H1 (cell line): Measurements from ENCODE around the gene TNNC1. TPM values are rescaled to one million over a fixed set of nuclear protein-coding genes. Genes with fewer than 3 reads are reported as not detected.

ENCODE experiments used
- CTCF ChIA-PET: fragments of 300-600 bp; sonication (Branson Sonifier 250); formaldehyde crosslinking; loops from one replicate; lab custom pipeline; 2021; ENCODE audit not compliant: partially characterized antibody; lab: Charles Lee
- POLR2A ChIA-PET: fragments of 300-600 bp; sonication (Branson Sonifier 250); formaldehyde crosslinking; loops from one replicate; lab custom pipeline; 2021; ENCODE audit warnings: inconsistent platforms; ENCODE audit not compliant: partially characterized antibody; lab: Charles Lee
- DNase-seq, 2 experiments: peaks; one replicate each; pipeline versions ENCODE4 v3.0.0 to v3.0.0-alpha.2; 2010 to 2022; ENCODE audit warnings: low spot score in 2 of 2, low read depth in 1 of 2, mixed read lengths in 1 of 2
- FAIRE-seq: peaks from 2 replicates; lab custom pipeline; 2011; peaks lifted over from hg19 to GRCh38; lab: Jason Lieb, UNC
- H2AFZ ChIP-seq: 2 replicates; pipeline ENCODE4 v1.8.1; 2012; ENCODE audit warnings: low read length, inconsistent platforms
- H2AK5ac ChIP-seq: 2 replicates; pipeline ENCODE4 v1.6.1; 2013; ENCODE audit warnings: low read depth, low read length
- H2BK120ac ChIP-seq: replicated peaks from 2 replicates; pipeline ENCODE3; 2013; ENCODE audit warnings: low read depth, low read length, inconsistent platforms
- H2BK12ac ChIP-seq: 2 replicates; pipeline ENCODE4 v1.6.1; 2013; ENCODE audit warnings: low read depth, low read length
- H2BK15ac ChIP-seq: 2 replicates; pipeline ENCODE4 v1.6.1; 2013; ENCODE audit warnings: low read length
- H2BK20ac ChIP-seq: 2 replicates; pipeline ENCODE4 v1.6.1; 2013; ENCODE audit warnings: low read length
- H2BK5ac ChIP-seq: 2 replicates; pipeline ENCODE4 v1.6.1; 2013; ENCODE audit warnings: low read depth, low read length
- H3K14ac ChIP-seq: 2 replicates; pipeline ENCODE4 v1.6.1; 2013; ENCODE audit warnings: inconsistent platforms; ENCODE audit not compliant: insufficient read length
- H3K18ac ChIP-seq: 2 replicates; pipeline ENCODE4 v1.6.1; 2013; ENCODE audit warnings: low read length; ENCODE audit errors: extremely low read depth
- H3K23ac ChIP-seq: 2 replicates; pipeline ENCODE4 v1.6.1; 2013; ENCODE audit warnings: inconsistent platforms; ENCODE audit not compliant: insufficient read length
- H3K23me2 ChIP-seq: 2 replicates; pipeline ENCODE4 v1.6.1; 2013; ENCODE audit warnings: low read depth, low read length
- H3K27ac ChIP-seq: 2 replicates; pipeline ENCODE4 v1.6.1; 2011; ENCODE audit warnings: low read depth, low read length, inconsistent platforms
- H3K27me3 ChIP-seq, 4 experiments: replicated peaks in 1 of 4; 1 replicate in 1 of 4; 2 replicates in 3 of 4; pipeline versions ENCODE4 v1.6.1 to v1.8.1; 2011 to 2013; ENCODE audit warnings: low read length in 3 of 4, mild to moderate bottlenecking in 3 of 4, inconsistent platforms in 2 of 4, mixed read lengths in 2 of 4, moderate library complexity in 1 of 4; ENCODE audit not compliant: control insufficient read depth in 3 of 4, insufficient read depth in 3 of 4; ENCODE audit errors: extremely low read depth in 1 of 4
- H3K36me3 ChIP-seq, 4 experiments: 2 replicates each; pipeline versions ENCODE4 v1.6.1 to v1.8.1; 2011 to 2013; ENCODE audit warnings: mild to moderate bottlenecking in 4 of 4, low read length in 3 of 4, moderate library complexity in 2 of 4, control low read depth in 1 of 4, inconsistent platforms in 1 of 4; ENCODE audit not compliant: insufficient read depth in 4 of 4, control insufficient read depth in 2 of 4
- H3K4ac ChIP-seq: replicated peaks from 2 replicates; pipeline ENCODE3; 2013; ENCODE audit warnings: low read length, low read depth, mixed read lengths, inconsistent platforms; ENCODE audit not compliant: insufficient read length
- H3K4me1 ChIP-seq, 4 experiments: replicated peaks in 1 of 4; 1 replicate in 1 of 4; 2 replicates in 3 of 4; pipeline versions ENCODE4 v1.6.1 to v1.8.1; 2011 to 2013; ENCODE audit warnings: low read length in 3 of 4, inconsistent platforms in 2 of 4, mixed read lengths in 1 of 4; ENCODE audit not compliant: insufficient read depth in 4 of 4, control insufficient read depth in 3 of 4
- H3K4me2 ChIP-seq, 2 experiments: 2 replicates each; pipeline versions ENCODE4 v1.6.1 to v1.8.1; 2011 to 2013; ENCODE audit warnings: low read depth in 2 of 2, low read length in 2 of 2, control low read depth in 1 of 2, inconsistent platforms in 1 of 2, mild to moderate bottlenecking in 1 of 2; ENCODE audit not compliant: insufficient read depth in 1 of 2
- H3K4me3 ChIP-seq, 4 experiments: fragments of 200-600, 300-600 bp in 1 of 4; sonication (generic), shearing (Covaris generic), sonication (Bioruptor Twin) in 1 of 4; 2 replicates each; pipeline versions ENCODE4 v1.5.1 to v1.8.1; 2011 to 2016; ENCODE audit warnings: low read length in 4 of 4, low read depth in 3 of 4, control low read depth in 2 of 4, inconsistent platforms in 2 of 4, mild to moderate bottlenecking in 2 of 4, mixed read lengths in 1 of 4, moderate library complexity in 1 of 4; ENCODE audit not compliant: insufficient read depth in 2 of 4; ENCODE audit errors: extremely low read depth in 1 of 4
- H3K56ac ChIP-seq: replicated peaks from 2 replicates; pipeline ENCODE3; 2013; ENCODE audit warnings: low read depth, mild to moderate bottlenecking, mixed read lengths, low read length, inconsistent platforms; ENCODE audit not compliant: insufficient read length
- H3K79me1 ChIP-seq: 2 replicates; pipeline ENCODE4 v1.6.1; 2013; ENCODE audit warnings: low read depth, low read length, control low read depth
- H3K79me2 ChIP-seq, 2 experiments: 2 replicates each; pipeline versions ENCODE4 v1.6.1 to v1.8.1; 2012 to 2013; ENCODE audit warnings: low read length in 2 of 2, mild to moderate bottlenecking in 2 of 2, inconsistent platforms in 1 of 2; ENCODE audit not compliant: insufficient read depth in 2 of 2, control insufficient read depth in 1 of 2
- H3K9ac ChIP-seq, 4 experiments: replicated peaks in 1 of 4; 1 replicate in 1 of 4; 2 replicates in 3 of 4; pipeline versions ENCODE4 v1.6.1 to v1.8.1; 2011 to 2013; ENCODE audit warnings: low read depth in 3 of 4, low read length in 3 of 4, control low read depth in 2 of 4, mild to moderate bottlenecking in 2 of 4, moderate library complexity in 2 of 4, inconsistent platforms in 1 of 4; ENCODE audit errors: extremely low read depth in 1 of 4
- H3K9me3 ChIP-seq, 2 experiments: 2 replicates each; pipeline versions ENCODE4 v1.6.1 to v1.8.1; 2012 to 2013; ENCODE audit warnings: mild to moderate bottlenecking in 2 of 2, moderate library complexity in 2 of 2, control low read depth in 1 of 2, inconsistent platforms in 1 of 2, low read depth in 1 of 2, low read length in 1 of 2, mixed read lengths in 1 of 2; ENCODE audit not compliant: insufficient read depth in 2 of 2
- H4K20me1 ChIP-seq, 2 experiments: replicated peaks in 1 of 2; 2 replicates each; pipeline versions ENCODE3 to v1.8.1; 2011 to 2013; ENCODE audit warnings: inconsistent platforms in 2 of 2, low read length in 2 of 2, mild to moderate bottlenecking in 1 of 2; ENCODE audit not compliant: insufficient read depth in 2 of 2, control insufficient read depth in 1 of 2
- H4K5ac ChIP-seq: 2 replicates; pipeline ENCODE4 v1.6.1; 2013; ENCODE audit warnings: low read length, low read depth, mixed read lengths, inconsistent platforms; ENCODE audit not compliant: insufficient read length
- H4K8ac ChIP-seq: 2 replicates; pipeline ENCODE4 v1.8.0; 2013; ENCODE audit warnings: mild to moderate bottlenecking, moderate library complexity, low read length, inconsistent platforms; ENCODE audit not compliant: insufficient read depth; ENCODE audit errors: extremely low read depth
- H4K91ac ChIP-seq: replicated peaks from 2 replicates; pipeline ENCODE3; 2013; ENCODE audit warnings: low read length, mixed read lengths, inconsistent platforms; ENCODE audit not compliant: insufficient read length
- ATF2 ChIP-seq: IDR thresholded peaks from 2 replicates; pipeline ENCODE4 v1.6.1; 2012; ENCODE audit warnings: low read length, inconsistent platforms
- ATF3 ChIP-seq: IDR thresholded peaks from 2 replicates; pipeline ENCODE4 v1.6.1; 2011; ENCODE audit warnings: low read depth, mild to moderate bottlenecking, low read length; ENCODE audit not compliant: insufficient read depth
- GABPA ChIP-seq: IDR thresholded peaks from 2 replicates; pipeline ENCODE4 v1.6.1; 2011; ENCODE audit warnings: mild to moderate bottlenecking, low read length, moderate library complexity, borderline replicate concordance; ENCODE audit not compliant: insufficient read depth
- KDM1A ChIP-seq: fragments of 200-600, 300-600 bp; sonication (generic); IDR thresholded peaks from 2 replicates; pipeline ENCODE4 v1.7.1; 2016; ENCODE audit warnings: mild to moderate bottlenecking, low read length, borderline replicate concordance
- KDM5A ChIP-seq: fragments of 200-600 bp; IDR thresholded peaks from 2 replicates; pipeline ENCODE4 v1.7.1; 2012; ENCODE audit warnings: mild to moderate bottlenecking, low read length, inconsistent platforms, mixed read lengths
- MAX ChIP-seq: IDR thresholded peaks from 2 replicates; pipeline ENCODE4 v1.6.1; 2012; ENCODE audit warnings: inconsistent platforms
- POLR2AphosphoS5 ChIP-seq: IDR thresholded peaks from 2 replicates; pipeline ENCODE4 v1.6.1; 2011; ENCODE audit warnings: low read depth, low read length
- RNF2 ChIP-seq: fragments of 200-900, 300-1000 bp; sonication (generic); IDR thresholded peaks from 2 replicates; pipeline ENCODE4 v1.7.1; 2016; ENCODE audit warnings: borderline replicate concordance, low read depth, mild to moderate bottlenecking, antibody characterized with exemption, low read length; ENCODE audit not compliant: poor library complexity, severe bottlenecking; ENCODE audit errors: missing control alignments
- SIX5 ChIP-seq: IDR thresholded peaks from 2 replicates; pipeline ENCODE4 v1.6.1; 2011; ENCODE audit warnings: mild to moderate bottlenecking, low read depth, low read length
- SP1 ChIP-seq: IDR thresholded peaks from 2 replicates; pipeline ENCODE4 v1.6.1; 2011; ENCODE audit warnings: low read depth, low read length
- YY1 ChIP-seq: IDR thresholded peaks from 2 replicates; pipeline ENCODE4 v1.6.1; 2011; ENCODE audit warnings: low read depth, mild to moderate bottlenecking, low read length
- WGBS, 2 experiments: shearing (Covaris generic) in 1 of 2; methylation state at CpG; one replicate each; pipeline versions ENCODE4 v1.1.6 to v1.1.7; 2013 to 2015; ENCODE audit warnings: low lambda C conversion rate in 2 of 2, mixed read lengths in 2 of 2, inconsistent platforms in 1 of 2, low coverage in 1 of 2, missing lambda C conversion rate in 1 of 2; ENCODE audit not compliant: insufficient replicate concordance in 2 of 2, insufficient coverage in 1 of 2, insufficient read length in 1 of 2; ENCODE audit errors: extremely low coverage in 1 of 2, missing lambda C conversion rate in 1 of 2; 5-methylcytosine and 5-hydroxymethylcytosine counted together
- polyA plus RNA-seq, 7 experiments: library from polyadenylated mRNA; depleted of rRNA in 3 of 7; stranded (reverse) in 5 of 7; unstranded in 2 of 7; fragments of >200 nt in 5 of 7; fragments of 200-250 nt in 2 of 7; gene quantifications; 1 replicate in 5 of 7; 2 replicates in 1 of 7; 4 replicates in 1 of 7; pipeline versions ENCODE4 v1.2.1 to v1.2.3, GENCODE V29; 2011 to 2013; ENCODE audit warnings: missing spikeins in 2 of 7, mixed read lengths in 2 of 7
- total RNA-seq: library from RNA; stranded (reverse); fragmentation: NEBNext Ultra II Directional; extraction: Animal tissue kit (Norgen Biotek cat#: 25700); gene quantifications from 2 replicates; pipeline ENCODE4 v1.2.1, GENCODE V29; 2021

The TNNC1 gene
- total and polyA plus RNA-seq, 2 of the 8 experiments (the other 6 are each of a cell fraction or from before 2014, with no cell fraction given): 5.8 to 16.4 TPM

- no peaks in the 10 kb centered on the region for H3K36me3 ChIP-seq
- CTCF ChIA-PET: interaction anchor here (0.6 to 3.8 kb wide), 7 partner anchors 9 to 76 kb away, joined by 3 to 11 read pairs (median 3); no protein-coding TSS in a partner anchor
- WGBS, 2 experiments: 85% methylated on average over 10 of the region's 11 CpGs; no CpG with 5 or more reads in 1 of the 2 experiments
- TF ChIP-seq POLR2AphosphoS5 (no peak), RNF2 (no peak), KDM5A (no peak), ATF3 (no peak), KDM1A (no peak), ATF2 (no peak), SIX5 (no peak), SP1 (no peak), MAX (no peak), GABPA (no peak), YY1 (no peak)
These were observed 47.2 kb upstream of the TNNC1 start for GRCh38 chr3:52501046-52501445.

More at GRCh38 chr3:52501046-52501445, 47.2 kb upstream of the TNNC1 start:
- no peak for DNase-seq
- Histone ChIP-seq H3K14ac (no peak overlapping the region), H4K5ac (no peak overlapping the region), H3K23me2 (no peaks in the 10 kb centered on the region), H2BK120ac (no peak overlapping the region), H3K4me3 (no peak overlapping the region), H4K20me1 (no peaks in the 10 kb centered on the region), H3K27me3 (no peaks in the 10 kb centered on the region; a peak in 1 of 7 replicates), H2BK5ac (no peak overlapping the region), H3K18ac (no peak overlapping the region), H2AFZ (no peak overlapping the region), H2BK15ac (no peak overlapping the region), H3K4ac (no peak overlapping the region), H4K8ac (no peak overlapping the region), H3K79me2 (no peaks in the 10 kb centered on the region), H3K56ac (no peak overlapping the region), H2BK20ac (no peak overlapping the region), H3K9ac (no peak overlapping the region), H3K4me2 (no peak overlapping the region), H3K27ac (no peak overlapping the region), H3K79me1 (no peaks in the 10 kb centered on the region), H3K9me3 (no peaks in the 10 kb centered on the region), H3K23ac (no peak overlapping the region), H2BK12ac (no peak overlapping the region), H2AK5ac (no peak overlapping the region), H4K91ac (no peak overlapping the region), H3K4me1 (peaks cover 0 to 9% (median 5%) of the 10 kb centered on the region in 4 experiments; a peak in 4 of 7 replicates)
- POLR2A ChIA-PET: interaction anchor here (1.2 kb wide), 1 partner anchor 9 kb away, joined by 3 read pairs; no protein-coding TSS in a partner anchor
- FAIRE-seq: no peak
